Subcutaneous adipose tissue (tissue), 4 donors: ENCODE results near the gene EFHC1. TPM values are rescaled to one million over a fixed set of nuclear protein-coding genes. Genes with fewer than 3 reads are reported as not detected.

Experiments
- CTCF ChIP-seq: fragments of 450-650 bp; IDR thresholded peaks from one replicate; pipeline ENCODE4 v1.5.1; 2016; ENCODE audit warnings: low read depth, mild to moderate bottlenecking, control low read depth, antibody characterized with exemption, moderate library complexity
- total RNA-seq, 4 donors: library from RNA; depleted of rRNA; stranded (reverse); fragments of >200 nt; gene quantifications; one replicate each; pipeline ENCODE4 v1.1.0, GENCODE V29; 2016

The EFHC1 gene
- total RNA-seq, 4 donors from 2014 or later = 26.2 to 33.9 (median 27.3) TPM

- TF ChIP-seq CTCF = no peak
Observed at GRCh38 chr6:52498538-52499017, 78.4 kb downstream of the EFHC1 start.

- no peak for TF ChIP-seq CTCF
Observed at GRCh38 chr6:52499026-52499425, 78.9 kb downstream of the EFHC1 start.

- no peak for TF ChIP-seq CTCF
Observed at GRCh38 chr6:52499681-52500236, 79.6 kb downstream of the EFHC1 start.

GRCh38 chr6:52500238-52501129, 80.3 kb downstream of the EFHC1 start:
- no peak for TF ChIP-seq CTCF

- TF ChIP-seq CTCF = no peak
Observed at GRCh38 chr6:52502306-52503029, 82.3 kb downstream of the EFHC1 start.

- TF ChIP-seq CTCF = no peak
Observed at GRCh38 chr6:52503323-52503747, 83.2 kb downstream of the EFHC1 start.
